Transverse colon (tissue), 4 donors: ENCODE data around the gene TRIM22. TPM values are rescaled to one million over a fixed set of nuclear protein-coding genes. Genes with fewer than 3 reads are reported as not detected.
A peak's percentile ranks its signal among the peaks of the same experiment; 100 is the strongest.
"Not testable (repeated sequence)": the region's sequence is repeated elsewhere in the genome, so short reads cannot be mapped to it uniquely, and the experiment has no call there.

Experiments used
- DNase-seq: peaks from one replicate; pipeline ENCODE4 v3.0.0-alpha.2; 2019
- H3K27ac ChIP-seq, 4 donors: fragments of 200-600 bp; sonication (generic); 2 replicates each; pipeline ENCODE4 v1.5.1; 2016 to 2018; ENCODE audit warnings: inconsistent platforms in 4 of 4
- H3K27me3 ChIP-seq: fragments of 200-600 bp; sonication (generic); 2 replicates; pipeline ENCODE4 v1.5.1; 2017; ENCODE audit warnings: inconsistent platforms
- H3K36me3 ChIP-seq, 4 donors: fragments of 200-600 bp; sonication (generic); 2 replicates each; pipeline ENCODE4 v1.5.1; 2017 to 2019; ENCODE audit warnings: inconsistent platforms in 4 of 4
- H3K4me1 ChIP-seq, 4 donors: fragments of 200-600 bp; sonication (generic); 2 replicates each; pipeline ENCODE4 v1.5.1; 2017 to 2020; ENCODE audit warnings: inconsistent platforms in 4 of 4
- H3K4me3 ChIP-seq, 4 donors: fragments of 200-600 bp; sonication (generic); 1 replicate in 1 of 4; 2 replicates in 3 of 4; pipeline versions ENCODE4 v1.5.1 to v1.6.1; 2017 to 2019; ENCODE audit warnings: inconsistent platforms in 4 of 4
- H3K9me3 ChIP-seq, 2 donors: fragments of 200-600 bp; sonication (generic); 2 replicates each; pipeline ENCODE4 v1.5.1; 2017 to 2019; ENCODE audit warnings: inconsistent platforms in 2 of 2
- CTCF ChIP-seq, 5 experiments: fragments of 200-600 bp in 3 of 5; fragments of 450-650 bp in 2 of 5; sonication (generic) in 3 of 5; IDR thresholded peaks; 1 replicate in 2 of 5; 2 replicates in 3 of 5; pipeline ENCODE4 v1.5.1; 2016 to 2017; ENCODE audit warnings: antibody characterized with exemption in 5 of 5, inconsistent platforms in 3 of 5, mild to moderate bottlenecking in 2 of 5, moderate library complexity in 1 of 5
- EP300 ChIP-seq: sonication (generic); formaldehyde crosslinking; IDR thresholded peaks from one replicate; pipeline ENCODE4 v1.6.1; 2017; ENCODE audit warnings: antibody characterized with exemption, low read depth
- POLR2A ChIP-seq: fragments of 450-650 bp; IDR thresholded peaks from one replicate; pipeline ENCODE4 v1.6.1; 2016; ENCODE audit warnings: antibody characterized with exemption, mild to moderate bottlenecking, moderate library complexity
- POLR2AphosphoS5 ChIP-seq, 3 donors: sonication (generic); formaldehyde crosslinking; IDR thresholded peaks; one replicate each; pipeline ENCODE4 v1.6.1; 2016; ENCODE audit warnings: antibody characterized with exemption in 3 of 3
- WGBS, 2 donors: methylation state at CpG; one replicate each; pipeline ENCODE4 v1.1.5; 2018; ENCODE audit warnings: low coverage in 1 of 2; 5-methylcytosine and 5-hydroxymethylcytosine counted together
- in situ Hi-C, 4 donors: fragments of 200-750 bp; cut with MboI; loops; one replicate each; pipeline versions ENCODE4 v1.15.0 to v1.15.1; 2017; ENCODE audit warnings: low sequenced_read_pairs in 3 of 4, low pct_ligation_motif_present in 1 of 4, low pct_unique_long_range_greater_than_20kb in 1 of 4
- intact Hi-C: fragments of 100-400 bp; cut with DNase I; formaldehyde crosslinking; loops from one replicate; pipeline ENCODE4 v1.15.1; 2023; ENCODE audit warnings: low total_unique reads
- total RNA-seq, 4 donors: library from RNA; depleted of rRNA; stranded (reverse); fragments of >200 nt; gene quantifications; one replicate each; pipeline ENCODE4 v1.1.0, GENCODE V29; 2016

Gene TRIM22
- total RNA-seq, 4 donors from 2014 or later: 3.2 to 35.2 (median 21.4) TPM

- intact Hi-C loops: no loop called here
- in situ Hi-C loops: no loop called here
- Histone ChIP-seq H3K9me3 (no peaks in the 10 kb centered on the region), H3K4me3 (peak overlapping the region; percentile 15 to 48 (median 27)), H3K36me3 (no peaks in the 10 kb centered on the region), H3K27me3 (no peaks in the 10 kb centered on the region), H3K4me1 (peaks cover 0 to 27% (median 5%) of the 10 kb centered on the region in 4 donors), H3K27ac (peak overlapping the region; percentile 82 to 88 (median 84))
- WGBS, 2 donors: 36 to 45% methylated on average over 4 to 5 of the region's 5 CpGs
- no peak for DNase-seq
- TF ChIP-seq POLR2AphosphoS5 (IDR thresholded peaks at IDR 0.05): no peak
- TF ChIP-seq POLR2A: no peak
Measured at GRCh38 chr11:5690736-5691135, 1.1 kb downstream of the TRIM22 start.

GRCh38 chr11:5691238-5691963 is 1.8 kb downstream of the TRIM22 start:
- peak overlapping the region in 3 of 4 donors; percentile 21 to 48 (median 33) for H3K4me3 ChIP-seq
- H3K27ac ChIP-seq: peak overlapping the region; percentile 82 to 88 (median 84)
- H3K36me3 ChIP-seq, DNase-seq, H3K27me3 ChIP-seq, intact Hi-C loops, in situ Hi-C loops, H3K9me3 ChIP-seq: not testable (repeated sequence)
- 52 to 65% methylated on average over 9 to 12 of the region's 12 CpGs for WGBS, 2 donors
- H3K4me1 ChIP-seq: peaks cover 0 to 27% (median 5%) of the 10 kb centered on the region in 4 donors

- Histone ChIP-seq H3K4me3 (peak overlapping the region in 2 of 4 donors; percentile 33 to 48), H3K36me3 (no peaks in the 10 kb centered on the region), H3K27ac (peak overlapping the region in 3 of 4 donors; percentile 82 to 88 (median 85)), H3K4me1 (peaks cover 0 to 27% (median 5%) of the 10 kb centered on the region in 4 donors), H3K9me3 (no peaks in the 10 kb centered on the region), H3K27me3 (no peaks in the 10 kb centered on the region)
- DNase-seq: no peak
- in situ Hi-C loops (no loop called here), intact Hi-C loops (no loop called here)
- TF ChIP-seq POLR2A (no peak), EP300 (no peak), POLR2AphosphoS5 (IDR thresholded peaks at IDR 0.05) (no peak), CTCF (IDR thresholded peaks at IDR 0.05) (no peak)
- 55% methylated on average over 3 of the region's 3 CpGs for WGBS, 2 donors
Measured at GRCh38 chr11:5691964-5692361, 2.4 kb downstream of the TRIM22 start.

GRCh38 chr11:5694642-5695041 is 5.1 kb downstream of the TRIM22 start:
- Histone ChIP-seq H3K4me1 (peaks cover 0 to 14% (median 0%) of the 10 kb centered on the region in 4 donors), H3K4me3 (no peak overlapping the region), H3K36me3 (peaks cover 0 to 4% (median 0%) of the 10 kb centered on the region in 4 donors), H3K27me3 (no peaks in the 10 kb centered on the region), H3K27ac (no peak overlapping the region), H3K9me3 (no peaks in the 10 kb centered on the region)
- 71 to 76% methylated on average over 1 of the region's 1 CpG for WGBS, 2 donors
- TF ChIP-seq POLR2A (no peak), CTCF (IDR thresholded peaks at IDR 0.05) (no peak), EP300 (no peak), POLR2AphosphoS5 (IDR thresholded peaks at IDR 0.05) (no peak)
- intact Hi-C loops (no loop called here), in situ Hi-C loops (no loop called here)
- DNase-seq: no peak

GRCh38 chr11:5695580-5695979 is 6.0 kb downstream of the TRIM22 start:
- intact Hi-C loops (no loop called here), in situ Hi-C loops (no loop called here)
- WGBS, 2 donors: 90 to 92% methylated on average over 1 of the region's 1 CpG
- Histone ChIP-seq H3K4me3 (no peak overlapping the region), H3K4me1 (peaks cover 0 to 12% (median 0%) of the 10 kb centered on the region in 4 donors), H3K27ac (no peak overlapping the region), H3K36me3 (peaks cover 0 to 4% (median 0%) of the 10 kb centered on the region in 4 donors), H3K9me3 (no peaks in the 10 kb centered on the region), H3K27me3 (no peaks in the 10 kb centered on the region)
- TF ChIP-seq POLR2A (no peak), EP300 (no peak), POLR2AphosphoS5 (IDR thresholded peaks at IDR 0.05) (no peak), CTCF (IDR thresholded peaks at IDR 0.05) (no peak)
- DNase-seq: no peak
